HCT116 (cell line): Measurements from ENCODE around the gene KLF2.

Source experiments
- CTCF ChIP-seq, 3 experiments: fragments of 200-600 bp in 1 of 3; sonication (generic) in 1 of 3; IDR thresholded peaks in 2 of 3; conservative IDR thresholded peaks in 1 of 3; 2 replicates each; pipeline ENCODE4 v1.5.1; 2012 to 2017; ENCODE audit warnings: low read depth in 2 of 3, low read length in 2 of 3, antibody characterized with exemption in 1 of 3, borderline replicate concordance in 1 of 3, control low read depth in 1 of 3, mild to moderate bottlenecking in 1 of 3, mixed read lengths in 1 of 3, mixed run types in 1 of 3, moderate library complexity in 1 of 3; ENCODE audit not compliant: insufficient read depth in 1 of 3
- MAX ChIP-seq: IDR thresholded peaks from 2 replicates; pipeline ENCODE4 v1.6.1; 2012
- POLR2AphosphoS5 ChIP-seq: IDR thresholded peaks from 2 replicates; pipeline ENCODE4 v1.6.1; 2011; ENCODE audit warnings: mild to moderate bottlenecking, low read depth, low read length, moderate library complexity
- TCF7L2 ChIP-seq: IDR thresholded peaks from 2 replicates; pipeline ENCODE4 v1.7.0; 2011; ENCODE audit warnings: borderline replicate concordance, inconsistent platforms; ENCODE audit not compliant: insufficient read depth, insufficient read length; ENCODE audit errors: extremely low read depth
- ZNF274 ChIP-seq: fragments of 200-500 bp; sonication (Bioruptor generic); IDR thresholded peaks from 2 replicates; pipeline ENCODE4 v1.6.1; 2014; ENCODE audit warnings: mild to moderate bottlenecking, low read depth, low read length, inconsistent platforms

GRCh38 chr19:16374436-16374835 lies 49.8 kb downstream of the KLF2 start:
- TF ChIP-seq CTCF (IDR thresholded peaks at IDR 0.05 in 2 of 3, conservative IDR thresholded peaks at IDR 0.05 in 1 of 3; ENCODE audit: borderline replicate concordance in 1 of 3, insufficient read depth in 1 of 3, low read depth in 2 of 3, low read length in 2 of 3): no peak
- no peak for TF ChIP-seq TCF7L2
- no peak for TF ChIP-seq POLR2AphosphoS5
- TF ChIP-seq ZNF274: no peak
- no peak for TF ChIP-seq MAX
